NCI-H1048 (cell line): ENCODE data around the gene MRPL16.
"Not testable (repeated sequence)": the region's sequence is repeated elsewhere in the genome, so short reads cannot be mapped to it uniquely, and the experiment has no call there.

Source experiments
- DNase-seq: peaks from one replicate; lab custom pipeline; 2025; lab: John Stamatoyannopoulos, UW

Gene MRPL16

GRCh38 chr11:59810189-59810910, at the start of gene MRPL16:
MRPL16 (minus strand) TSS chr11:59810778; CDS start chr11:59810658, 120 bp downstream.
- DNase-seq, result peak; percentile 85

- no peak for DNase-seq
Measured at GRCh38 chr11:59859673-59860072, 49.1 kb upstream of the MRPL16 start.

- no peak for DNase-seq
Measured at GRCh38 chr11:59857439-59858434, 47.2 kb upstream of the MRPL16 start.

- no peak for DNase-seq
Measured at GRCh38 chr11:59854871-59855270, 44.3 kb upstream of the MRPL16 start.

DNA sequence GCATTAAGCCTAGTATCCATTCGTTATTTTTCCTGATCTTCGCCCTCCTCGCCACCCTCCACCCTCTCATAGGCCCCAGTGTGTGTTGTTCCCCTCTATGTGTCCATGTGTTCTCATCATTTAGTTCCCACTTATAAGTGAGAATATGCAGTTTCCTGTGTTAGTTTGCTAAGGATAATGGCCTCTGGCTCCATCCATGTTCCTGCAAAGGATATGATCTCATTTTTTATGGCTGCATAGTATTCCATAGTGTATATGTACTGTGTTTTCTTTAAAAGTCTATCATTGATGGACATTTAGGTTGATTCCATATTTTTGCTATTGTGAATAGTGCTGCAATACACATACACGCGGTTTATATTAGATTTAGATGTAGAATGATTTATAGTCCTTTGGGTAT, 40.8 kb upstream of the MRPL16 start:
- not testable (repeated sequence) for DNase-seq

DNA sequence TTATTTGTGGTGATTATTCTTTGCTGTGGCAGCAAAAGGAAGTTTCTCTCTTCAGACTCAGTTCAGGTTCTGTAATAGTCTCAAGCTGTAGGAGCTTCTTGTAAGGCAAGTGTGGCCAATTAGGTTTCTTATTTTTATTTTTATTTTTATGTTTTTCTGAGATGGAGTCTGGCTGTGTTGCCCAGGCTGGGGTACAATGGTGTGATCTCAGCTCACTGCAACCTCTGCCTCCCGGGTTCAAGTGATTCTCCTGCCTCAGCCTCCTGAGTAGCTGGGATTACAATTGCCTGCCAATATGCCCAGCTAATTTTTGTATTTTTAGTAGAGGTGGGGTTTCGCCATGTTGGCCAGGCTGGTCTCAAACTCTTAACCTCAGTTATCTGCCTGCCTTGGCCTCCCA, 39.0 kb upstream of the MRPL16 start:
- DNase-seq, result not testable (repeated sequence)

DNA sequence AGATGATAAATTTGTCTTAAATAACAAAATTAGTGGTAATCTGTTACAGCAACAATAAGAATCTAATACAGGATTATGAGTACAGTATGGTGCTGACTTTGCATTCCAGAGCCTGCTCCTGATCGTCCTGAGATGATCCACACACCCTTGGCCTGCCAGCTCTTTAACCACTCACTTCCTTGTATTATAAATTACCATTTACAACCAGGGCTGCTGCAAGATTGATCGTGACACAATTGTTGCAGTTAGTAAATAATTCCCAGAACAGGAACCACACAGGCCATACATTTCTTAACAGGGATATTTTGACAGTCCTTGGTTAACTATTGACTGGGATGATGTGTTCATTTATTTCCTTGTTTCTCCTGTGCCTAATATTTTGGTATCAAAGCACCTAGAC, 38.6 kb upstream of the MRPL16 start:
- DNase-seq, result no peak

DNA sequence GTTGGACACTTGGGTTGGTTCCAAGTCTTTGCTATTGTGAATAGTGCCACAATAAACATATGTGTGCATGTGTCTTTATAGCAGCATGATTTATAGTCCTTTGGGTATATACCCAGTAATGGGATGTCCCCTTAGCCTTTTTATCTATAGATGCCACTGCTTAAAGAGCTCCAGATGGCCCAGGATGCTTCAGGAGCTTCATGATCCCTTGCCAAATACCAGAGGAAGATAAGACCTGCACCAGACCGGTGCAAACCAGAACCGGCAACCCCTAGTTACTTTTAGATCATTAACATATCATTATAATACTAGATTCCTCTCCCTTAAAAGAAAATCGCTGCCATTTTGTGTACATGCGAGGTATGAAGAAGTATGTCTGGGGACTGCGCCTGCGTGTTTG, 37.9 kb upstream of the MRPL16 start:
- not testable (repeated sequence) for DNase-seq

DNA sequence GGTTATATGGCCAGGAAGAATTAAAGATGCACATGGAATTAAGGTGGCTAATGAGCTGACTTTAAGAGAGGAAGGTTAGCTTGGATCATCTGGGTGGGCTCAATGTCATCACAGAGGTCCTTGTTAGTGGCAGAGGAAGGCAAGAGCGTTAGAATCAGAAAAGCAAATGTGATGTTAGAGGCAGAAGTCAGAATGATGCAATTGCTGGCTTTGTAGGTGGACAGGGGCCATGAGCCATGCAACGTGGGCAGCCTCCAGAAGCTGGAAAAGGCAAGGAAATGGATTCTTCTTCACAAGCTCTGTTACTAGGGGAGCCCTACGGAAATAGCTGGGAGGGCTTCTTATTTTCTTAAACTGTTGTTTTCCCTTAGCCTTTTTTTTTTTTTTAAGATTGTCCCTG, 37.0 kb upstream of the MRPL16 start:
- no peak for DNase-seq

GRCh38 chr11:59846556-59846955, 36.0 kb upstream of the MRPL16 start:
- no peak for DNase-seq

DNA sequence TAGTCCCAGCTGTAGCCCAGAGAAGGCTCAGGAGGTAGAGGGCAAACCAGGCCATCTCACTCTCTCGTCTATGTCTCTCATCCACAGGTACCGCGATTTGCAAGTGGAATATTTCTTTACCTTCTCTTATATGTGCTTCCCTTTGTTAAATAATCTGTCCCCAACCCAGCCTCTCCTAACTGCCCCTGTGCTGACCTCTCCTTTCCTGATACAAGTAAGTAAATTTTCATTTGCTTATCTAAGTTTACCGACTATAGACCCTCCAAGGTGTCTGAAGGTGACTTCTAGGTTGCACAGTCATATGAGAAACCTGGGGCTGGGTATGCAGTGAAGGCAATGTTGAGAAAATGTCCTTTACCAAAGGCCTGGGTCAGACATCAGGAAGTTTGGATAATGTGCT, 34.8 kb upstream of the MRPL16 start, which contains the start of gene CBLIF:
CBLIF (minus strand) TSS at position 101 of the 400 bp plus-strand sequence; CDS start at position 55, 46 bp downstream.
- DNase-seq, result no peak

DNA sequence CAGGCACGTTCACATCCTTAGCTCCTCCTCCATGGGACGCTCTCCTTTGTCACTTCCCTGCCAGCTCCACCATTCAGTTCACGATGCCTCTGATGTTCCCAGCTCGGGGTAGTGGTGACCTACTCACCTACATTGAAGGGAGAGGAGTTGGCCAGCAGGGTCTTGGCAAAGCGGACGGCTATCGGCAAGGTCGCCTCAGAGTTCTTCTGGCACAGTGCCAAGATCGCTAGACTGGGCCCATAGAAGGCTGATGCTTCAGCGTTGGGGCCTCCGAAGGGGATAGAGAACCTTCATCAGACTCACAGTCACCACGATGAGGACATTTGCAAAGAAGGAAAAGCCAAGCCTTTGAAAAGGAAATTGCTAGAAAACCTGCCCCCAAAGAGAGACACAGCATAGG, 31.7 kb upstream of the MRPL16 start:
- DNase-seq, result no peak

GRCh38 chr11:59841514-59841913, 30.9 kb upstream of the MRPL16 start:
- no peak for DNase-seq

- DNase-seq, result no peak
Measured at GRCh38 chr11:59839615-59840014, 29.0 kb upstream of the MRPL16 start.

- DNase-seq, result no peak
Measured at GRCh38 chr11:59833602-59834001, 23.0 kb upstream of the MRPL16 start.

GRCh38 chr11:59829358-59829757, 18.8 kb upstream of the MRPL16 start:
- DNase-seq, result no peak

DNA sequence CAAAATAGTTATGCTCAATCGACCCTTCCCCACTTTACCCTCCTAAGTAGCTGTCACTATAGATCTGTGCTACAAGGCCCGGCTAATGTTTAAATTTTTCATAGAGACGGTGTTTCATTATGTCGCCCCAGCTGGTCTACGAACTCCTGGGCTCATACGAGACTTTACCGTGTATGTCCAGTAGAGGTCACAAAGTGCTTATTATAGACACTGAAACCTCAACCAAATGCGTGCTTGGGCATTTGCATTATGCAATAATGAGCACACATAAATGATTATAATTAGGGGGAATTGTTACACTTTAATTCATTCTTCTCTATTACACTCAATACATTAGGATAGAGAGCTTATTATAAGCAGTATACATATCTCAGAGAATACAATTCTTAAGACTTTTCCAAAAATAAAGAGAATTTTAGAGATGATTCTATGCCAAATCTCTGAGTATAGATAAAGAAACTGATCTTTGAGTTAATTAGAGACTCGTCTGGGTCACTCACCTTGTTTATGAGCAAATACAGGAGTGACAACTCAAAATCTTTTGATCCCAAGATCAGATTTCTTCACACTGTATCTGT, 12.5 kb upstream of the MRPL16 start:
- DNase-seq, result no peak

- no peak for DNase-seq
Measured at GRCh38 chr11:59818572-59818971, 8.0 kb upstream of the MRPL16 start.

DNA sequence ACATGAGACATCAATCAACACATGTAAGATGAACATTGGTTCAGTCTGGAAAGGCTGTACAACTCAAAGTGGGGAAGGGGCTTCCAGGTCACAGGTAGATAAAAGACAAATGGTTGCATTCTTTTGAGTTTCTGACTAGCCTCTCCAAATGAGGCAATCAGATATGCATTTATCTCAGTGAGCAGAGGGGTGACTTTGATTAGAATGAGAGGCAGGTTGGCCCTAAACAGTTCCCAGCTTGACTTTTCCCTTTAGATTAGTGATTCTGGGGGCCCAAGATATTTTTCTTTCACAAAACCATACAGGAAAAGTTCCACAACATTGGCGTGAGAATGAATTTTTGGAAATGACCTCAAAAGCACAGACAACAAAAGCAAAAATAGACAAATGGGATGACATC, 5.9 kb upstream of the MRPL16 start:
- not testable (repeated sequence) for DNase-seq

DNA sequence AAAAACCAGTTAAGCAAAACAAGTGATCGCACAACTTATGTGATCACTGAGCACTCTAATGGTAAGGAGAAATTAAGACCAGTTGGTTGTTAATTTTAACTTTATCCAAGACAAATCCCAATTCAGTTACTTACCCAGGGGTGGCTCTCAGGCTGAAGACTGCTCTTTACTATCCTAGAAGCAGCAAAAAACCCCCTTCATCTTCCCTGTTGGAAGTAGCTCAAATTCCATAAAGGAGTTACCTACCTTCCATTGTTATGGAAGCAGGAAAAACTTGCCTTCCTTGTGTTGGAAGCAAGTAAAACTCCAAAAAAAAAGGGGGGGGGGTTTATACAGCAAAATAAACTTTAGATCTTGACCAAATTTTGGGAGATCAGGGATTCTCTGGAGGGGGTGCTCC, 5.2 kb upstream of the MRPL16 start:
- DNase-seq, result no peak

GRCh38 chr11:59814021-59814420, 3.4 kb upstream of the MRPL16 start:
- no peak for DNase-seq

GRCh38 chr11:59813364-59813763, 2.8 kb upstream of the MRPL16 start:
- no peak for DNase-seq

DNA sequence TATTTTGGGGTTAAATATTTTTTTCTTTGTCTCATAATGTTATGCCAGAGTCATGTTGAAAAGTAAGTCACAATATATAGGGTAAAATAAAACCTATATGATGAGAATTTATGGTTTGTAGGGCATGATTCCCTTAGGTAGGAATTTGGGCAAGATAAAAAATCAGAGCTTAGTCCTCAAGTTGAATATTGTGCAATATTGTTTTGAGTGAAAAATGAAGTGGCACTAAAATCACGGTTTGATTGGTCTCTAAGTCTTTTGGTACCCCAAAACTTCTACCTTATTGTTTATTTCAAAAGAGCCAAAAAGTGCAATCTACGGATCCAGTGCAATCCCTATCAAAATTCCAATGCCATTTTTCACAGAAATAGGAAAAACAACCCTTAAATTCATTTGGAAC, 1.6 kb upstream of the MRPL16 start:
- DNase-seq, result no peak
